ENCODE results near the gene CASKIN1. TPM values are rescaled to one million over a fixed set of nuclear protein-coding genes. Genes with fewer than 3 reads are reported as not detected.
"Not testable (repeated sequence)": the region's sequence is repeated elsewhere in the genome, so short reads cannot be mapped to it uniquely, and the experiment has no call there.

Gene CASKIN1
- total and polyA plus RNA-seq, 4 donors = under 0.01 to 0.17 (median 0.09) TPM; not detected in 1

GRCh38 chr16:2204416-2205103, 8.2 kb upstream of the CASKIN1 start (continued):
- no peak for TF ChIP-seq MAX (IDR thresholded peaks at IDR 0.05)

GRCh38 chr16:2203119-2203688, 6.8 kb upstream of the CASKIN1 start:
- not testable (repeated sequence) for H3K27me3 ChIP-seq (ENCODE audit: control insufficient read depth in 4 of 4, insufficient read depth in 4 of 4, low read length in 3 of 4); DNase-seq (ENCODE audit: low spot score); H3K9ac ChIP-seq (ENCODE audit: low read depth in 1 of 2, low read length in 2 of 2); H3K27ac ChIP-seq (ENCODE audit: low read depth in 1 of 2, low read length in 2 of 2); H3K9me3 ChIP-seq (ENCODE audit: control insufficient read depth in 4 of 4, low read length in 3 of 4); H3K4me3 ChIP-seq (ENCODE audit: low read depth in 1 of 3, low read length in 3 of 3)
- Histone ChIP-seq H3K4me1 (ENCODE audit: control insufficient read depth in 4 of 4, insufficient read depth in 4 of 4, low read length in 3 of 4) (peaks cover 4 to 19% (median 10%) of the 10 kb centered on the region in 4 donors), H3K36me3 (ENCODE audit: control insufficient read depth in 4 of 4, insufficient read depth in 3 of 4, low read depth in 1 of 4, low read length in 3 of 4) (peaks cover 0 to 11% (median 2%) of the 10 kb centered on the region in 4 donors)
- 94% methylated on average over 8 of the region's 8 CpGs for WGBS

- no peak overlapping the region for H3K9ac ChIP-seq (ENCODE audit: low read depth in 1 of 2, low read length in 2 of 2)
- H3K4me1 ChIP-seq (ENCODE audit: control insufficient read depth in 4 of 4, insufficient read depth in 4 of 4, low read length in 3 of 4) = peaks cover 3 to 12% (median 7%) of the 10 kb centered on the region in 4 donors
- H3K27ac ChIP-seq (ENCODE audit: low read depth in 1 of 2, low read length in 2 of 2) = no peak overlapping the region
- H3K9me3 ChIP-seq (ENCODE audit: control insufficient read depth in 4 of 4, low read length in 3 of 4) = no peaks in the 10 kb centered on the region
- peaks cover 0 to 2% (median 0%) of the 10 kb centered on the region in 4 donors for H3K27me3 ChIP-seq (ENCODE audit: control insufficient read depth in 4 of 4, insufficient read depth in 4 of 4, low read length in 3 of 4)
- no peak overlapping the region for H3K4me3 ChIP-seq (ENCODE audit: low read depth in 1 of 3, low read length in 3 of 3)
- H3K36me3 ChIP-seq (ENCODE audit: control insufficient read depth in 4 of 4, insufficient read depth in 3 of 4, low read depth in 1 of 4, low read length in 3 of 4) = no peaks in the 10 kb centered on the region
- TF ChIP-seq ATF3 (IDR thresholded peaks at IDR 0.05) = no peak
- TF ChIP-seq ZBTB33 (IDR thresholded peaks at IDR 0.05) = no peak
- no peak for TF ChIP-seq FOXA2 (IDR thresholded peaks at IDR 0.05)
- no peak for TF ChIP-seq CTCF (IDR thresholded peaks at IDR 0.05; ENCODE audit: low read depth, low read length, missing input control)
- no peak for TF ChIP-seq JUND (IDR thresholded peaks at IDR 0.05)
- no peak for TF ChIP-seq EGR1 (IDR thresholded peaks at IDR 0.05; ENCODE audit: low read depth in 2 of 2)
- no peak for DNase-seq (ENCODE audit: low spot score)
- WGBS = 93% methylated on average over 6 of the region's 6 CpGs
Measured at GRCh38 chr16:2200313-2200712, 3.9 kb upstream of the CASKIN1 start.

GRCh38 chr16:2199621-2200139, 3.3 kb upstream of the CASKIN1 start:
- Histone ChIP-seq H3K4me3 (ENCODE audit: low read depth in 1 of 3, low read length in 3 of 3) (no peak overlapping the region), H3K36me3 (ENCODE audit: control insufficient read depth in 4 of 4, insufficient read depth in 3 of 4, low read depth in 1 of 4, low read length in 3 of 4) (no peaks in the 10 kb centered on the region), H3K9ac (ENCODE audit: low read depth in 1 of 2, low read length in 2 of 2) (no peak overlapping the region), H3K4me1 (ENCODE audit: control insufficient read depth in 4 of 4, insufficient read depth in 4 of 4, low read length in 3 of 4) (peaks cover 3 to 13% (median 5%) of the 10 kb centered on the region in 4 donors), H3K27me3 (ENCODE audit: control insufficient read depth in 4 of 4, insufficient read depth in 4 of 4, low read length in 3 of 4) (peaks cover 0 to 2% (median 0%) of the 10 kb centered on the region in 4 donors), H3K27ac (ENCODE audit: low read depth in 1 of 2, low read length in 2 of 2) (no peak overlapping the region), H3K9me3 (ENCODE audit: control insufficient read depth in 4 of 4, low read length in 3 of 4) (no peaks in the 10 kb centered on the region)
- 84% methylated on average over 14 of the region's 14 CpGs for WGBS
- DNase-seq (ENCODE audit: low spot score) = no peak
- no peak for TF ChIP-seq YY1 (IDR thresholded peaks at IDR 0.05)
- no peak for TF ChIP-seq RXRA (IDR thresholded peaks at IDR 0.05)
- no peak for TF ChIP-seq HNF4G (IDR thresholded peaks at IDR 0.05)
- TF ChIP-seq JUND (IDR thresholded peaks at IDR 0.05) = no peak
- TF ChIP-seq CTCF (IDR thresholded peaks at IDR 0.05; ENCODE audit: low read depth, low read length, missing input control) = no peak
- no peak for TF ChIP-seq TAF1 (conservative IDR thresholded peaks at IDR 0.05)
- TF ChIP-seq RAD21 (IDR thresholded peaks at IDR 0.05) = no peak
- no peak for TF ChIP-seq GABPA (IDR thresholded peaks at IDR 0.05 in 1 of 2, conservative IDR thresholded peaks at IDR 0.05 in 1 of 2)
- no peak for TF ChIP-seq HNF4A (conservative IDR thresholded peaks at IDR 0.05)
- no peak for TF ChIP-seq ZBTB33 (IDR thresholded peaks at IDR 0.05)
- no peak for TF ChIP-seq FOXA1 (IDR thresholded peaks at IDR 0.05)
- no peak for TF ChIP-seq FOXA2 (IDR thresholded peaks at IDR 0.05)
